CD4-positive, alpha-beta T cell treated with Interleukin-10 for 1 hour (primary cell): ENCODE results near the gene GLTPD2.
A peak's percentile ranks its signal among the peaks of the same experiment; 100 is the strongest.

Source experiments
- DNase-seq: peaks from one replicate; pipeline ENCODE4 v3.0.0-alpha.2; 2020

GLTPD2 gene

GRCh38 chr17:4788807-4789700 is at the start of gene GLTPD2:
Gene GLTPD2 (plus strand): TSS chr17:4788964. CDS start chr17:4789012, 48 bp downstream.
- DNase-seq: no peak

DNA sequence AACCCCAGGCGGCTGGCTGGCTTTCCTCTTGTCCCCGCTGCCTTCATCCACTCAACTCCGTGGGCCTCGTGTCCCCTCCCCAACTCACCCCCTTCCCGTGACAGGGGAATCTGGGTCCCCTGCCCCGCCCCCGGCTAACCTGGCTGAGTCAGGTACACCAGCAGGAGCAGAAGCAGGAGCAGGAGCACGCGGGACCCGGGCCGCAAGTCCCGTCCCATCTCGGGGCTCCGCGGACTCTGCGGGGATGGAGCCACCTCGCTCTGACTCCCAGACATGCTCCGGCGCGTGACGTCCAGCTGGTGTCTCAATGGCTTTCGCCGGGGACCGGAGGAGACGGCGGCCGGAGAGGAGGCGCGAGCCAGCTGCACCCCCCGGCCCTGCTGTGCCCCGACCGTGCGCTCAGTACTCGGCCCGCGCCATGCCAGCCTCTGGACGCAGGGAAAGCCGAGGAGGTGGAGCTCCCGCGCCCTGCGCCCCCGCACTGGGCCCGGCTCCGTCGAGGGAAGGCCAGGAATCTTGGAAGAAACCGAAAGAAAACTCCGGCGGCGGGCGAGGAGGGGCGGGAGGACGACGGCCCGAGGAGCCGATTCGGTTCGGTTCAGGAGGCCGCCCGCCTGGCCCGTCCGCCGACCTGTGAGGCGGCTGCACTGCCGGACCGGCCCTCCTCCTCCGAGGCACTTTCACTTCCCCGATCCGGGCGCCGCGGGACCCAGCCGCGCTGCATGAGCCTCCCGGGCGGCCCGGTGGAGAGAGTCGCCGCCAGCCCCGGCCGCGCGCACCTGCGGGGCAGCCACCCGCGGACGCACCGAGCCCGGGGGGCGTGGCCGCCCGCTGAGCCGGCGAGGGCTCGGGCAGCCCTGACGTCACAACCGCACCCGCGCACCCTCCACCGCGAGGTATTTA is 49.4 kb upstream of the GLTPD2 start, which contains the start of the genes CXCL16 and ZMYND15:
Gene CXCL16 (minus strand): TSS at position 807 of the 903 bp plus-strand sequence. CDS start 589 bp downstream, at position 218.
Gene ZMYND15 (plus strand): TSS at position 712 of the 903 bp plus-strand sequence. CDS start 716 bp downstream, outside the sequence.
- peak; percentile 75 for DNase-seq

GRCh38 chr17:4740025-4740351 is 48.8 kb upstream of the GLTPD2 start:
- DNase-seq: no peak

GRCh38 chr17:4740584-4740983 is 48.2 kb upstream of the GLTPD2 start:
- no peak for DNase-seq

DNA sequence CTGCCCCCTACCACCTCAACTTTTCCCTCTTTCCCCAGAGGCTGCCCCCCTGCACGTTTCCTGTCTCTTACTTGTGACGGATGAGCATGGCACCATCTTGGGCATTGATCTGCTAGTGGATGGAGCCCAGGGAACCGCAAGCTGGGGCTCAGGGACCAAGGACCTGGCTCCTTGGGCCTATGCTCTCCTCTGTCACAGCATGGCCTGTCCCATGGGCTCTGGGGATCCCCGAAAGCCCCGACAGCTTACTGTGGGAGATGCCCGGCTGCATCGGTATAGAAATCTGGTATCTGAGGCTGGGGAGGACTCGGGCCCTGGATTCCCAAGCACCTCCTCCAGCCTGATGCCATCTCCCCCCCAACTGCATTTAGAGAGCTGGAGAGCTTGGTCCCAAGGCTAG is 47.2 kb upstream of the GLTPD2 start:
- no peak for DNase-seq

- no peak for DNase-seq
These were observed 46.6 kb upstream of the GLTPD2 start for GRCh38 chr17:4742133-4742532.

- no peak for DNase-seq
These were observed 46.1 kb upstream of the GLTPD2 start for GRCh38 chr17:4742629-4743028.

- DNase-seq: no peak
These were observed 45.5 kb upstream of the GLTPD2 start for GRCh38 chr17:4743216-4743615.

- no peak for DNase-seq
These were observed 44.9 kb upstream of the GLTPD2 start for GRCh38 chr17:4743898-4744297.

DNA sequence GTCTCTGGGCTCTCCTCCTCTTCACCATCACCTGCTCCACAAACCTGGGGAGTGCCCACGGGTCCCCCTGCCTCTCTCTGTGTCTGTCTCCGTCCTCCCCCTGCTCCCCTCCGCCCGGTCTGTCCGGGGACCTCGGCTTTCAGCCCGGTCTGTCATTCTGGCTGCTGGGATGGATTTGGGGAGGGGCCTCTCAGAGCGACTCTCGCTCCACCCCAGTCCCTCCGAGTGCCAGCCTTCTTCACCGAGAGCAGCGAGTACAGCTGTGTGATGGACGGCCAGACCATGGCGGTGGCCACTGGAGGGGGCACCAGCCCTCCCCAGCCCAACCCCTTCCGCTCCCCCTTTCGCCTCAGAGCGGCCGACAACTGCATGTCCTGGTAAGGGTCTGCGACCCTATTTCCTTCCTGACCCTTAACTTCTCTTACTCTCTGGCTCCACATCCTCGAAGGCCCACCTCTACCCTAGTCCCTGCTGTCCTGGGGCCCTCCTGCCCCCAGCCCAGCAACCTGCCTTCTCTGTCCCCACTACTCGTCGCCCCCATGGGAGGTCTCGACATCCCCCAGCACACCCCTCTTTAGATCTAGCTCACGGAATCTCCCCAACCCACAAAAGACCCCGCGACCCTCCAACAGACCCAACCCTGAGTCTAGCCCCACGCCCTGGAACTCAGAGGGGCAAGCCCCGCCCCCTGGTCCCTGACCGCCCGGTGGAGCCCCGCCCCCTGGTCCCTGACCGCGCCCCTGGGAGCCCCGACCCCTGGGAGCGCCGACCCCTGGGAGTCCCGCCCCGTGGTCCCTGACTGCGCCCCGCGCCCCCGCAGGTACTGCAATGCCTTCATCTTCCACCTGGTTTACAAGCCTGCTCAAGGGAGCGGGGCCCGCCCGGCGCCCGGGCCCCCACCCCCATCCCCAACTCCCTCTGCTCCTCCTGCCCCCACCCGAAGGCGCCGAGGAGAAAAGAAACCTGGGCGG is 43.5 kb upstream of the GLTPD2 start:
- no peak for DNase-seq

DNA sequence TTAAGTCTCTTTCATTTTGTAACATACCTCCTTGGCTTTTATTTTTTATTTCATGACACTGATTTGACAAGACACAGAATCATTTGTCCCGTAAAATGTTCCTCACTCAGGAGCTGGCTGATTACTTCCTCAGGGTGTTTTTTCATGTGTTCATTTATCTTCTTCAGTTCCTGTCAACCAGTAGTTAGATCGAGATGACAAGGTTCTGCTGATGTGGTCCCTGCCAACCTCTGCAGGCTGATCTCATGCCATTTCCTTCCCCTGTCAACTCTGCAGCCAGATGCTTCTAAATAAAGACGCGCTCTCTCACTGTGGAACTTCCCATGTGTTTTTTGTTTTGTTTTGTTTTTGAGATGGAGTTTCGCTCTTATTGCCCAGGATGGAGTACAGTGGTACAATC is 40.9 kb upstream of the GLTPD2 start:
- peak; percentile 45 for DNase-seq

DNA sequence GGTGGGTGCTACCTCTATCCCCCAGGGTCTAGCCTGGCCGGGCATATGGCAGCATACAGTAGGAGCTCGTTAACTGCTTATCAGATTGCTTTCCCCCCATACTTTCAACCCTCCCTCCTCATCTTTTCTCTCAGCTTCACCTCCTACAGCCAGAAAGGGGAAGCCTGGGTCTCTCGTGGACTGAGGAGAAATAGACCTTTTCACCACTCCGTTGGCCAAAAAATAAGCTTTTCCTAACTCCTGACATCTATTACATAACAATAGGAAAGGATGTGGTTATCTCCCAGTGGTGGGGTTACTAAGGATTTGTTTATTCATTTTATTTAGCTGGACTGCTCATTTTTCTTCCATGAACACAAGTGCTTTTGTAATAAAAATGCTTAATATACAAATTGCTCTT is 40.1 kb upstream of the GLTPD2 start:
- no peak for DNase-seq

DNA sequence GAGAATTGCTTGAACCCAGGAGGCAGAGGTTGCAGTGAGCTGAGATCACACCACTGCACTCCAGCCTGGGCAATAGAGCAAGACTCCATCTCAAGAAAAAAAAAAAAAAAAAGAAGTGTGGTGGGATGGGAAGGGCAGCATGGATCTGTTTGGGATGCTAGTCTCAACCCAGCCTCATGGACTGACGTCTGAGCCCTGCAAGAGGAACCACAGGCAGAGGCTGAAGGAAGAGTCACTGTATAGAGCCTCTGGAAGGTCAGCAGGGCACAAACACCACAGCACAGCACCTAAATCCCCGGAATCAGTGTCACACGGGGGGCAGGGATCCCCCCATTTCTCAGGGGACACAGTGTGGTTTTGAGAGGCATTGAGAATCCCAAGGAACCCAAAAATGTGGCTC is 38.2 kb upstream of the GLTPD2 start:
- DNase-seq: no peak

GRCh38 chr17:4751932-4752331 is 36.8 kb upstream of the GLTPD2 start:
- no peak for DNase-seq

DNA sequence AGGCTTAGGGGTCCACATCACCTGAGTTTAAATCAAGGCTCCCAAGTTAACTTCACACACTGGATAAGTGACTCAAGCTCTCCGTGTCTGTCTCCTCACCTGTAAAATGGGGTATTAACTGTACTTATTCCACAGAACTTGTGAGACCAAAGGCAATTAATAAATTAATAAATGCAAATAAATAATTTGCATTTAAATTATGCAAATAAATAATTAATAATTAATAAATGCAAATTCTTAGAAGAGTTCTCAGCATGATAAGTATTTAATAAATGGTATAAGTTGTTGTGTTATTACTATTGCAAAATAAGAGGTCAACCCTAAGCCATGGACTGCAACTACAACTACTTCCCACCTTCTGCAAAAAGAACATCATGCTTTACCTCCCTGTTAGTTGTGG is 35.4 kb upstream of the GLTPD2 start:
- no peak for DNase-seq

GRCh38 chr17:4759776-4760236 is 29.0 kb upstream of the GLTPD2 start:
- DNase-seq: no peak

GRCh38 chr17:4764595-4764994 is 24.2 kb upstream of the GLTPD2 start:
- DNase-seq: no peak

DNA sequence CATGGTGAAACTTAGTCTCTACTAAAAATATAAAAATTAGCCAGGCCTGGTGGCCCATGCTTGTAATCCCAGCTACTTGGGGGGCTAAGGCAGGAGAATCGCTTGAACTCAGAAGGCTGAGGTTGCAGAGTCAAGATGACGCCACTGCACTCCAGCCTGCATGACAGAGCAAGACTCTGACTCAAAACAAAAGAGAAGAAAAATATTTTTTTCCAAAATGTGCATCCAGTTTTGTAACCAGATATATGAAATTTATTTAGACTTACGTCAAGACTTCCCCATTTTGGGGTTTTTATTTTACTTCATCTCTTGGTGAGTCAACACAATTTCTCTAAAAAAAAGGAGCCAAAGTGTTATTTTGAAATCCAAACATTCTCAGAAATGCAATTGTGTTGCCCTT is 22.6 kb upstream of the GLTPD2 start:
- no peak for DNase-seq

GRCh38 chr17:4766723-4767122 is 22.0 kb upstream of the GLTPD2 start:
- no peak for DNase-seq

DNA sequence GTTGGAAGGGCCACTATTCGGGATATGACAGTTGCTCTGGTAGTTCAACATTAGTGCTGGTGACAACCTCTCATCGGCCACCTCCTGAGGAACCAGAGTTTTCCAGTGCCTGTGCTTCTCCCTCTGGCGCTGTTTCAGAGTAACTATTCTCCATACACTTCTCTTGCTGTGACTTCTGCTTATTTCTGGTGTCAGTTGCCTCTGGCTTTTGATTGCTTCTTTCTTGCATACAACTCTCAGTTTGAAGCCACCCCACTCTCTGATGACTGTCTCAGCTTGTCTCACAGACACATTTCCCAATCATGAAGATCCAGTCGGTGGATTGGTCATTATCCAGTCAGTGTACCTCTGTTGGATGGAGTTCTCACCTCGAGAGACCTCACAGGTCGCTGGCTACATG is 20.5 kb upstream of the GLTPD2 start:
- no peak for DNase-seq

DNA sequence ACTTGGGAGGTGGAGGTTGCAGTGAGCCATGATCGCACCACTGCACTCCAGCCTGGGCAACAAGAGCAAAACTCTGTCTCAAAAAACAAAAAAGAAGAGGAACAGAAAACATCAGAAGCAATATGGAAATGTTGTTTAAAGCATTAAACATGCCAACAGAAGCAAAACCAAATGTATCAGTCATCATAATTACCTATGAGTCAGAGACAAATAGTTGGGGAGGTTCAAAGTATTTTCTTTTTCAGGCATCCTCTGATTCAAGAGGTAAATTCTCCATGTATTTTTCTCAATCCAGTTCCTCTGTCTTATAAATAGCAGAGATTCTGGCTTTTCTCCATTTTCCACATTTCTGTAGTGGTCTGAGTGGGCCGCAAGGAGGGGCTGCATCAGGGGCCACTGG is 19.1 kb upstream of the GLTPD2 start:
- no peak for DNase-seq

DNA sequence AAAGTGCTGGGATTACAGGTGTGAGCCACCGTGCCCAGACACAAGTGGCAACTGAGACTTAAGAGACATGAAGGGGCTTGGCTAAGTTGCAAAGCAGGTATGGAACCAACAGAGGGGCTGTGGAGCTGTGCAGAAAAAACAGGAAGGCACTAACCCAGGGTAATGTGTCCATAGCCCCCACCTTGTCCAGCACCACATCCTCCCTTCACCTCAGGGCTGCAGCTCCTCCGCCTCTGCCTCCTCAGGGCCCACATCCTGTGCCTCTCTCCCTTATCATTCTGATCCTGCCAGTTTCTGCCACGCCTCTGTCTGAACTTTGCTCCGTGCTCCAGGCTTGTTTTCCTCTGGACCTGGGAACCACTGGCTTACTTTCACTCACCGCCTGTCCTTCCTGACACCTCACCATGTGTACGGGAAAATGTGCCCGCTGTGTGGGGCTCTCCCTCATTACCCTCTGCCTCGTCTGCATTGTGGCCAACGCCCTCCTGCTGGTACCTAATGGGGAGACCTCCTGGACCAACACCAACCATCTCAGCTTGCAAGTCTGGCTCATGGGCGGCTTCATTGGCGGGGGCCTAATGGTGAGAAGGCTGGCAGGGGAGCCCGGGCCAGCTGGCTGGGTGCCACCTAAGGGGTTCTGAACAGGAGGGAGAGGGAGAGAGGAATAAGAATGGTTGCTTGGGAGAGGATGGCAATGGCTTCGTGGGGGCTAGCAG is 17.1 kb upstream of the GLTPD2 start, which contains the start of gene TM4SF5:
Gene TM4SF5 (plus strand): TSS at position 368 of the 716 bp plus-strand sequence. CDS start 37 bp downstream, at position 405.
- no peak for DNase-seq
